Activated naive CD4-positive, alpha-beta T cell treated with anti-CD3 and anti-CD28 coated beads for 36 hours (primary cell): Measurements from ENCODE around the gene CNTRL. TPM values are rescaled to one million over a fixed set of nuclear protein-coding genes. Genes with fewer than 3 reads are reported as not detected.

Experiments used
- CTCF ChIA-PET: fragments of 350-600 bp; sonication (Branson Sonifier 250); formaldehyde crosslinking; loops from one replicate; lab custom pipeline; 2021; ENCODE audit warnings: antibody characterized with exemption; lab: Charles Lee
- DNase-seq: peaks from one replicate; pipeline ENCODE4 v3.0.0-alpha.2; 2020
- H3K27ac Mint-ChIP-seq: one replicate; pipeline ENCODE4 v1.8.0; 2021; ENCODE audit warnings: mild to moderate bottlenecking, mixed read lengths
- H3K27me3 Mint-ChIP-seq: one replicate; pipeline ENCODE4 v1.8.0; 2021; ENCODE audit warnings: low read depth, mixed read lengths
- H3K36me3 Mint-ChIP-seq: one replicate; pipeline ENCODE4 v1.8.0; 2021; ENCODE audit warnings: low read depth, mixed read lengths
- H3K4me1 Mint-ChIP-seq: one replicate; pipeline ENCODE4 v1.8.0; 2021; ENCODE audit warnings: low read depth, mixed read lengths
- H3K4me3 Mint-ChIP-seq: one replicate; pipeline ENCODE4 v1.8.0; 2021; ENCODE audit warnings: mild to moderate bottlenecking, moderate library complexity, mixed read lengths
- H3K9me3 Mint-ChIP-seq: one replicate; pipeline ENCODE4 v1.8.0; 2021; ENCODE audit warnings: mixed read lengths
- intact Hi-C: fragments of 100-400 bp; cut with micrococcal nuclease; formaldehyde crosslinking; loops from one replicate; pipeline ENCODE4 v1.15.1; 2023
- total RNA-seq, 2 experiments: library from RNA; stranded (reverse); gene quantifications; one replicate each; pipeline ENCODE4 v1.2.3, GENCODE V29; 2021

Gene CNTRL
- total RNA-seq, 2 experiments from 2014 or later, result 59.4 to 63.6 TPM

DNA sequence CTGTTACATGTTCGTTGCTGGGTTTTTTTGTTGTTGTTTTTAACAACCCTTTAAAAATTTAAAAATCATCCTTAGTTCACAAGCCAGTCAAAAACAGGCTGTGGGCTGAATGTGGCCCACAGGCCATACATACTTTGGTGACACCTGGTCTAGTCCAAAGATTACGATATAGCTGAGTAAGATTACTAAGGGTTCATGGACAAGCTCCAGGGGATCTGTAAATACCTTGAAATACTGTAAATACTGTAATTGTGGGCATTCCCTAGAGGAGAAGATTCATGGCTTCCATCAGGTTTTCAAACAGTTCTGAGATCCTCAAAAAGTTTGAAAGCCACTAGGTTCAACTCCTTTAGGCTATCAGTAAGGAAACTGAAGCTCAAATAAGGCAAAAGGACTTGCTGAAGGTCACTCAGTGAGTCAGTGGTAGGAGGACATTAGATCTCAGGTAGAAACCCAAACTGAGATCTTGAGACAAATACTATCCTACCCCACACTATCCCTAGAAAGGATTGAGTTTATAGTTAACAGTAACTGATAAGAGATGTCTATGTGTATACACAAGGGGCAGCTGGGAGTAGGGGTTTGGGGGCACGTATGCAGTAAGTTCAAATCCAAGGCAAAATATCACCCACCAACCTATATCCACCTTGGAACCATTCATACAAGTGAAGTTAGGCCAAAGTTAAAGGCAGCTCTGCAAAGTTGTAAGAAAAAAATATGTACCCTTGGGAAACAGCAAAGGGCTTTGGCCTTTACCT is 109.1 kb downstream of the CNTRL start:
- peaks cover 65% of the 10 kb centered on the region for H3K4me1 Mint-ChIP-seq
- no peak for DNase-seq
- H3K36me3 Mint-ChIP-seq, result peaks cover 33% of the 10 kb centered on the region
- H3K27ac Mint-ChIP-seq, result peak overlapping the region; percentile 77
- no peaks in the 10 kb centered on the region for H3K27me3 Mint-ChIP-seq
- no peak overlapping the region for H3K4me3 Mint-ChIP-seq
- intact Hi-C loops, result no loop called here
- CTCF ChIA-PET, result interaction anchor here (0.8 to 0.9 kb wide), 2 partner anchors 12 to 15 kb away, joined by 3 to 4 read pairs; no protein-coding TSS in a partner anchor
- H3K9me3 Mint-ChIP-seq, result no peaks in the 10 kb centered on the region

DNA sequence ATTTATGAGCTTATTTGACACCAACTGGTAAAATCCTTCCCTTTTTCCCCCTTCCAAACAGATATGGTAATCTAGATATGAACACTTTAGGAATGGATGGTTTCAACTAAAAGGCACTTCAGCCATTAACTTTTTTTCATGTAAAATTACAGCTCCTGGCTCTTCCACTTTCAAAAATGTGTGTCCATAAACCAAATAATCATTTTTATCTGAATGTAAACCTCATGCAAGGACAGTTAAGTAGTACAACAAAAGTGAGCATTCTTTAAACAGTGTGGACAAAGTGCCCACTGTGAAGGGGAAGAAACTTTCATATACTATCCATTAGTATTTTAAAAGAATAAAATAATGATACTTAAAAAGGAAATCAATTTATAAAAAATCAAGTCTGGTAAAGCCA is 109.7 kb downstream of the CNTRL start:
- Mint-ChIP-seq H3K27me3 (no peaks in the 10 kb centered on the region), H3K36me3 (peaks cover 33% of the 10 kb centered on the region), H3K27ac (peak overlapping the region; percentile 48), H3K4me1 (peaks cover 71% of the 10 kb centered on the region), H3K4me3 (no peak overlapping the region), H3K9me3 (no peaks in the 10 kb centered on the region)
- no peak for DNase-seq
- intact Hi-C loops, result no loop called here
- CTCF ChIA-PET, result interaction anchor here (0.8 to 0.9 kb wide), 2 partner anchors 13 to 14 kb away, joined by 3 to 4 read pairs; no protein-coding TSS in a partner anchor

DNA sequence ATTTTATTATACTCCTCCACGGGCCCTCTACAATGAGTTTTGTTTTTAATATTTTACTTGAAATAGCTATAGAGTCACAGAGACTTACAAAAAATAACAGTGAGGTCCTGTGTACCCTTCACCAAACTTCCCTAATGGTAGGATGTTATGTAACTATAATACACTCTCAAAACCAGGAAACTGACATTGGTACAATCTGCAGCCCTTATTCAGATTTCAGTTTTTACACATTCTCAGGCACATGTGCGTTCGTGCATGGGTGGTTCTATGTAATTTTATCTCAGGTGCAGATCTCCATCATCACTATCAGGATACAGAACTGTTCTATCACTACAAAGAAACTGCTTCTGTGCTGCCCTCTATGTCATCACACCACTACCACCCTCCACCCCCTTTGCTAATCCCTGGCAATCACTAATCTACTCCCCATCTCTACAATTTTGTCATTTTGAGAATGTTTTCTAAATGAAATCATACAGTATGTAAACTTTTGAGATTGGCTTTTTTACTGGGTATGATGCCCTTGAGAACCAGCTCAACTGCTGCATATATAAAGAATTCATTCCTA is 110.5 kb downstream of the CNTRL start:
- peaks cover 33% of the 10 kb centered on the region for H3K36me3 Mint-ChIP-seq
- peaks cover 76% of the 10 kb centered on the region for H3K4me1 Mint-ChIP-seq
- CTCF ChIA-PET, result interaction anchor here (1.0 to 1.8 kb wide), 6 partner anchors 12 to 28 kb away, joined by 3 to 7 read pairs (median 5); no protein-coding TSS in a partner anchor

DNA sequence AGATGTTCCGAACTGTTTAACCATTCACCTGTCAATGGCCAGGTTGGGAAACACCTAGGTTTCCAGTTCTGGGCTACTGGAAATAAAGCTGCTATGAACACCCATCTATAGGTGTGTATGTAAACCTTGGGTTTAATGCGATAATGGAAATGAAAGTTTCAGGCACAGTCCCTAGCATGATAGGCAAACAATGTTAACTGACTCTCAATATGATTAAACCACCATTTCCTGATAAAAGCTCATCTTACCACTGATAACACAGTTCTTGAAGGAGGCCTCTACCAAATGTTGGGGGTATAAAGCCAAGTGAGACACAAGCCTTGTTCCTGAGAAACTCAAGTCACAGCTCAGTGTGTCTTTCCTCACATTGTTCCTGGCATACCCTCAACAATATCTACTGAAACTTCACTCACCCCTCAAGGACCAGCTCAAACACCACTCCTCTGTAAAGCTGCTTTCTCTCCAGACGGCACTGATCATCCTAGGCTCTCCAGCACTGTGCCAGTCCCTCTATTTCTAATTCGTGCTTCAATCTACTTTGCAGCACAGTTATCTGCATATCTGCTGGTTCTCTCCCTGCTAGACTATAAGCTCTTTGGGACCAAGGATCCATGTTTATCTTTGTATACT is 111.1 kb downstream of the CNTRL start:
- DNase-seq, result no peak
- Mint-ChIP-seq H3K36me3 (peaks cover 37% of the 10 kb centered on the region), H3K4me3 (no peak overlapping the region), H3K27ac (peak overlapping the region; percentile 75), H3K9me3 (no peaks in the 10 kb centered on the region), H3K27me3 (no peaks in the 10 kb centered on the region), H3K4me1 (peaks cover 79% of the 10 kb centered on the region)
- intact Hi-C loops, result loop anchor here (2.0 kb wide), 1 partner anchor 15 kb away; the partner anchor contains the start of gene RAB14
- CTCF ChIA-PET, result interaction anchor here (1.0 to 1.8 kb wide), 7 partner anchors 11 to 27 kb away, joined by 3 to 7 read pairs (median 5); partner anchors contain the start of gene RAB14

More for the DNA sequence above, 110.5 kb downstream of the CNTRL start:
- intact Hi-C loops, result no loop called here
- Mint-ChIP-seq H3K27me3 (no peaks in the 10 kb centered on the region), H3K27ac (peak overlapping the region; percentile 75), H3K4me3 (no peak overlapping the region), H3K9me3 (no peaks in the 10 kb centered on the region)
- no peak for DNase-seq

DNA sequence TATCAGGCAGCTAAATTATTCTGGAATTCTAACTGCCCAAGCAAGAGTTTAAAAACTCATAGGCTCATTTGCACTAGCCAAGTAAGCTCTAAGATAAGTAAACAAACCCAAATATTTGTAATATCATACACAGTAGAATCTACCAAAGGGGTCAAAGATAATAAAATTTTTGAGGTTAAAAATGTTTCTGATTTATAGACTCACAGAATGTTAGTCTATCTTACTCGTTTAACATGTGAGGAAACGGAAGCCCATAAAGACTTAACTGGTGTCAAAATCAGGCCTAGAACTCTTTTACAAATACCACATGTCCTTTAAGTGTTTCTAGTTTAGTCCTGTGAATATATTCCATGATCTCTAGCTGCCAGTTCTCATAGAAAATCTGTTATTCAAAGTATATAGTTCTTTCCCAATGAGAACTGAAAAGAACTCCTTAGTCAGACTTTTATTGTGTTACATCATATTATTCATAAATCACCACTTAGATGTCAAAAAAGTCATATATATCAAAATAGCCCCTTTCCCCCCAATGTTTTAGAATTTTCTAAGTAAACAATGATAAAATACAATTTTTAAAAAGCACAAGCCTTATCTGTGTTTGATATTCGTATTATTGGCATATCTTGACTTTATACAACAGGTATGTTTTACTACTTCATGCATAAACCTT is 113.0 kb downstream of the CNTRL start:
- peak overlapping the region; percentile 59 for H3K27ac Mint-ChIP-seq
- H3K27me3 Mint-ChIP-seq, result no peaks in the 10 kb centered on the region
- peaks cover 84% of the 10 kb centered on the region for H3K4me1 Mint-ChIP-seq
- H3K36me3 Mint-ChIP-seq, result peaks cover 26% of the 10 kb centered on the region
- H3K4me3 Mint-ChIP-seq, result no peak overlapping the region
- no peaks in the 10 kb centered on the region for H3K9me3 Mint-ChIP-seq
- DNase-seq, result no peak
- intact Hi-C loops, result loop anchor here (2.0 kb wide), 1 partner anchor 13 kb away; the partner anchor contains the start of gene RAB14
- CTCF ChIA-PET, result interaction anchor here (0.6 to 1.4 kb wide), 4 partner anchors 11 to 133 kb away, joined by 3 to 7 read pairs (median 4); no protein-coding TSS in a partner anchor

DNA sequence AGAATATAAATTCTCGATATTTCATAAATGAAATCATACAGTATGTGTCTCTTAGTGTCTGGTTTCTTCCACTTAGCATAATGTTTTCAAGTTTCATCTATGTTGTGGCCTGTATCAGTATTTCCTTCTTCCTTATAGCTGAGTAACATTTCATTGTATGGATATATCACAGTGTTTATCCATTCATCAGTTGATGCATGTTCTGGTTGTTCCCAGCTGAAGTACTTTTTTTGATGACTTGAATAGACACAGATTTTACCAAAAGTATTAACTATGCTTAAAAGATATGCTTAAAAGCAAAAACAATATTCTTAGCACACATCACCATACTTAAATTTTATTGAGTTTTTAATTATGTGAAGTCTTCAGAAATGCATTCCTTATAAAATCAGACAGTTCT is 114.3 kb downstream of the CNTRL start:
- CTCF ChIA-PET, result interaction anchor here (1.2 kb wide), 1 partner anchor 20 kb away, joined by 3 read pairs; no protein-coding TSS in a partner anchor
- Mint-ChIP-seq H3K36me3 (peaks cover 20% of the 10 kb centered on the region), H3K4me1 (peaks cover 85% of the 10 kb centered on the region), H3K27me3 (no peaks in the 10 kb centered on the region), H3K27ac (peak overlapping the region; percentile 70), H3K9me3 (no peaks in the 10 kb centered on the region), H3K4me3 (no peak overlapping the region)
- DNase-seq, result no peak
- intact Hi-C loops, result no loop called here

DNA sequence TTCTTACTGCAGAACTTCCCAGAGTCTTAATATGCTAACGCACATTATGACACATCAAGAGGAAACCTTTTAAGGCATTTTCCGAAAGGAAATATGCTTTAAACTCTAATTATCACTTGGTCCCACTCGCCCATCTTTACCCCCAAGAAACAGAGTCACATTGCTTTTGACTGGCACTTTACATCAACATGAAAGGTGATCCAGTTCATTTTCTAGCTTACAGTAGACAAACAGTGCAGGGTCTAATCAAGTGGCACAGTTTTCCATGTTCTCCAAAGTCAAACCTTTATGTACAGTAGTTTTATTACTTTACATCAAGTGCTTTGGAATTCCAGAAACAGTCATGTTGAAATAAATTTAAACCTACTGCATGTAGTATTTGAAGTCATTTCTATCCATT is 114.9 kb downstream of the CNTRL start:
- Mint-ChIP-seq H3K36me3 (peaks cover 20% of the 10 kb centered on the region), H3K4me1 (peaks cover 82% of the 10 kb centered on the region), H3K9me3 (no peaks in the 10 kb centered on the region), H3K27me3 (no peaks in the 10 kb centered on the region), H3K4me3 (no peak overlapping the region), H3K27ac (peak overlapping the region; percentile 70)
- no peak for DNase-seq
- CTCF ChIA-PET, result interaction anchor here (1.2 kb wide), 2 partner anchors 21 to 28 kb away, joined by 3 to 4 read pairs; no protein-coding TSS in a partner anchor
- intact Hi-C loops, result no loop called here

DNA sequence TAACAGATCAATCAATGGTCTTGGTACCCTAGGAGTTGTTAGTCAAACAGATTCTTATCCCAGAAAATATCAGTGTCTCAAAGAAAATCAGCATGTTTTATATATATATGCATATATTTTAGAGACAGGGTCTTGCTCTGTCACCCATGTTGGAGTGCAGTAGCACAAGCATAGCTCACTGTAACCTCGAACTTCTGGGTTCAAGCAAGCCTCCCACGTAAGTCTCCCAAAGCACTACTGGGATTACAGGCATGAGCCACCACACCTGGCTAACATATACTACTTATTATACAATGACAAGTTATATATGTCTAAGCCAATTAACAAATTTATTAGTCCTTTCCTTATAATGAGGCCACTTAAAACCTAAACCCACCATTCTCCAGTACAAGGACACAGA is 116.5 kb downstream of the CNTRL start:
- CTCF ChIA-PET, result interaction anchor here (0.6 to 0.7 kb wide), 2 partner anchors 171 to 1663 kb away, joined by 3 read pairs; no protein-coding TSS in a partner anchor
- no peak for DNase-seq
- no peaks in the 10 kb centered on the region for H3K27me3 Mint-ChIP-seq
- intact Hi-C loops, result no loop called here
- no peak overlapping the region for H3K4me3 Mint-ChIP-seq
- H3K4me1 Mint-ChIP-seq, result peaks cover 82% of the 10 kb centered on the region
- H3K36me3 Mint-ChIP-seq, result peaks cover 8% of the 10 kb centered on the region
- no peaks in the 10 kb centered on the region for H3K9me3 Mint-ChIP-seq
- peak overlapping the region; percentile 70 for H3K27ac Mint-ChIP-seq

DNA sequence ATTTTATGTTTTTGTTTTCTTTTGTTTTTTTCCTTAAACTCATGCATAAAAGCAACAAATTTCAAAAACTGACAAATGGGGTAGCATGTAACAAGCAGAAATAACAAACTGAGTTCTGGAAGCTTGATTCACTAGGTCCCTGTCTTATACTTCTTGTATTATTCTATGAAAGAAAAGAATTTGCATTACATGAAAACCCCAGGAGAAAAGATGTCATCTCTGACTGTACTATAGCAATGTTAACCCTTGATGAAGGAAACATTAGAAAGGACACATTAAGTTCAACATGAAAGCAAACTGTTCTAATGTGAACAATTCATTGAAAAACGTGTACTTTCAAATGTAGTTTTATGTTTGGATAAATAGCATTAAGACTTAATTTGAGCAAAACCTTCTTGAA is 117.8 kb downstream of the CNTRL start:
- no peaks in the 10 kb centered on the region for H3K27me3 Mint-ChIP-seq
- intact Hi-C loops, result no loop called here
- no peaks in the 10 kb centered on the region for H3K9me3 Mint-ChIP-seq
- H3K36me3 Mint-ChIP-seq, result peaks cover 6% of the 10 kb centered on the region
- H3K4me3 Mint-ChIP-seq, result no peak overlapping the region
- CTCF ChIA-PET, result interaction anchor here (0.6 to 1.3 kb wide), 2 partner anchors 10 to 456 kb away, joined by 3 to 4 read pairs; partner anchors contain the start of gene RAB14
- no peak for DNase-seq
- no peak overlapping the region for H3K27ac Mint-ChIP-seq
- peaks cover 83% of the 10 kb centered on the region for H3K4me1 Mint-ChIP-seq

DNA sequence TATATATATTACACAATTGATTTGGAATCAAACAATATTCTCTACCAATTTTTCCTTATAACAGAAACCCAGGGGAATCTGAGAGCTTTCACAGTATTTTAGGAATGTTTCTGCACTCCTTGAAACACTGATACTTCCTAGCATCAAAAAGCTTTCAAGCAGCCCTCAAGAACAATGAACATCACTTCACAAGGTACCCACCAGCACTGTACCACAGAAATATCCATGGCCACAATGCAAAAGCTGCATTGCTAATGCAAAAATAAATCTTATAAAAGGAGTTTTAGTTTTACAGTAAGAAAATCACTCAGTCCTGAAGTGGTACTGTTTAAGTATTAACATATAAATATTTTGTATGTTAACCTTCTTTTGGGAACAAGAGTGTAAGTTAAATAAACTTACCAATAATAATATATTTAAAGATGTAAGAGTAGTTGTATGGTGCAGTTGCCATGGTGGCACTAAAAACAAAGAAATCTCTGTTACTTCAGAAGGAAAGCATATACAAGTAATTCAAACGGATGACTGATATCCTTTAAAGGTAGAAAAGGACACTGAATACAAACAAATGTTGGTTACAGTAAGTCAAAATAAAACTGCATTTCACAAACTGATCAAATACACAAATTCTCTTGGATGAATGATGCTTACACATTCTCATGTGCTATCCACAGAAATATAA is 118.3 kb downstream of the CNTRL start:
- no peak overlapping the region for H3K4me3 Mint-ChIP-seq
- peaks cover 83% of the 10 kb centered on the region for H3K4me1 Mint-ChIP-seq
- intact Hi-C loops, result loop anchor here (1.0 kb wide), 1 partner anchor 8 kb away; the partner anchor contains the start of gene RAB14
- H3K27me3 Mint-ChIP-seq, result no peaks in the 10 kb centered on the region
- CTCF ChIA-PET, result interaction anchor here (1.3 to 1.5 kb wide), 2 partner anchors 9 to 19 kb away, joined by 4 to 5 read pairs; partner anchors contain the start of gene RAB14
- H3K9me3 Mint-ChIP-seq, result no peaks in the 10 kb centered on the region
- peaks cover 5% of the 10 kb centered on the region for H3K36me3 Mint-ChIP-seq
- H3K27ac Mint-ChIP-seq, result peak overlapping the region; percentile 72
- no peak for DNase-seq

DNA sequence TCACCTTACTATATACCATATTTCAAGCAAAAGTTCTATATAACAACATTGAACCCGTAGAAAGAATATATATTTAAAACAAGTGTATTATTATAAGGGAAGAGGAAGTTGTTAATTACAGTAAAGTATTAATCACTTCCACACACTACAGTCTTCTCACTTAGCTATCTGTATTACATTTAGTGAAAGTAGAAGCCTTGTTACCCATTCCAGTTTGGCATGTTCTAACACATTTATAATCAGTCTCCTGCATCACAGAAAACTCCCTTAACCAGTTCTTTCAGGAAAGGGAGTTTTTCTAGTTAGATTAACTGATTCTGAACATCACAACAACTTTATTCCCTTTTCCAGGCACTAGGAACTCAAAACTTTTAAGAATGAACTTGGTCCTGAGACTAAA is 120.0 kb downstream of the CNTRL start:
- Mint-ChIP-seq H3K4me3 (peak overlapping the region; percentile 17), H3K36me3 (peaks cover 5% of the 10 kb centered on the region), H3K27ac (peak overlapping the region; percentile 76), H3K9me3 (no peaks in the 10 kb centered on the region), H3K4me1 (peaks cover 83% of the 10 kb centered on the region), H3K27me3 (no peaks in the 10 kb centered on the region)
- CTCF ChIA-PET, result interaction anchor here (1.0 to 1.5 kb wide), 2 partner anchors 17 to 125 kb away, joined by 3 to 5 read pairs; no protein-coding TSS in a partner anchor
- intact Hi-C loops, result no loop called here
- DNase-seq, result no peak
